Neutrophil (primary cell): ENCODE measurements around the gene XRCC4.

Experiments
- H3K27ac ChIP-seq: fragments of 200-600 bp; sonication (generic); 2 replicates; pipeline ENCODE4 v1.5.1; 2016; ENCODE audit warnings: mild to moderate bottlenecking, moderate library complexity
- H3K27me3 ChIP-seq: fragments of 200-600 bp; sonication (generic); 2 replicates; pipeline ENCODE4 v1.6.0; 2016; ENCODE audit warnings: mild to moderate bottlenecking
- H3K36me3 ChIP-seq: fragments of 200-600 bp; sonication (generic); 2 replicates; pipeline ENCODE4 v1.5.1; 2017
- H3K4me1 ChIP-seq, 2 experiments: fragments of 200-600 bp in 1 of 2; sonication (generic) in 1 of 2; 1 replicate in 1 of 2; 2 replicates in 1 of 2; pipeline versions ENCODE4 v1.5.1 to v1.6.1; 2013 to 2016; ENCODE audit warnings: low read depth in 1 of 2, low read length in 1 of 2, mild to moderate bottlenecking in 1 of 2, moderate library complexity in 1 of 2; ENCODE audit not compliant: control insufficient read depth in 1 of 2, insufficient read depth in 1 of 2
- H3K4me3 ChIP-seq, 2 experiments: fragments of 200-600 bp in 1 of 2; sonication (generic) in 1 of 2; 1 replicate in 1 of 2; 2 replicates in 1 of 2; pipeline ENCODE4 v1.5.1; 2013 to 2016; ENCODE audit warnings: low read depth in 1 of 2, low read length in 1 of 2, mild to moderate bottlenecking in 1 of 2, moderate library complexity in 1 of 2
- H3K9me3 ChIP-seq: fragments of 200-600 bp; sonication (generic); 2 replicates; pipeline ENCODE4 v1.5.1; 2016
- CTCF ChIP-seq: fragments of 200-600 bp; sonication (generic); IDR thresholded peaks from 2 replicates; pipeline ENCODE4 v1.5.1; 2016; ENCODE audit warnings: antibody characterized with exemption

Gene XRCC4

GRCh38 chr5:83357621-83358231 lies 280.4 kb downstream of the XRCC4 start:
- no peak for TF ChIP-seq CTCF
- no peaks in the 10 kb centered on the region for H3K9me3 ChIP-seq
- H3K4me3 ChIP-seq: no peak overlapping the region
- H3K27me3 ChIP-seq: no peaks in the 10 kb centered on the region
- H3K4me1 ChIP-seq: no peaks in the 10 kb centered on the region
- no peak overlapping the region for H3K27ac ChIP-seq
- H3K36me3 ChIP-seq: no peaks in the 10 kb centered on the region

DNA sequence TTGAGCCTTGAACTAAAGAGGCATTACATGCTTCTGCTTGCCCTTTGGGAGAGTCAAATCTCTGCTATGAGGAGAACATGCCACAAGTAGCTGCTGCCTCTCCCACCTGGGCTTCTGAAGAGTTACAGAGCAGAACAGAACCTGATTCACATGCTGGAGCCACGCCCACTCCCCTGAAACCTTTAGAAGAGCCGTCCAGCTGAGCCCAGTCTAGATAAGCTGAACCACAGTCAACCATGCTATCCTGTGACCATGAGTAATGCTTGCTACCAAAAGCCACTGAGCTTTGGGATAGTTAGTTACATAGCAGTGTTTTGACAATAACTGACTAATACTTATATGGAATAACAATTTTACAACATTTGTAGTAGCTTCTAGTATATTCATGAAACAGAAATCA lies 283.2 kb downstream of the XRCC4 start:
- H3K4me3 ChIP-seq: no peak overlapping the region
- no peak for TF ChIP-seq CTCF

GRCh38 chr5:83362526-83362925 lies 285.2 kb downstream of the XRCC4 start:
- H3K9me3 ChIP-seq: no peaks in the 10 kb centered on the region
- no peak overlapping the region for H3K27ac ChIP-seq
- H3K36me3 ChIP-seq: no peaks in the 10 kb centered on the region

More for the DNA sequence above, 283.2 kb downstream of the XRCC4 start:
- Histone ChIP-seq H3K4me1 (no peaks in the 10 kb centered on the region), H3K27me3 (no peaks in the 10 kb centered on the region), H3K36me3 (no peaks in the 10 kb centered on the region), H3K27ac (no peak overlapping the region), H3K9me3 (no peaks in the 10 kb centered on the region)

DNA sequence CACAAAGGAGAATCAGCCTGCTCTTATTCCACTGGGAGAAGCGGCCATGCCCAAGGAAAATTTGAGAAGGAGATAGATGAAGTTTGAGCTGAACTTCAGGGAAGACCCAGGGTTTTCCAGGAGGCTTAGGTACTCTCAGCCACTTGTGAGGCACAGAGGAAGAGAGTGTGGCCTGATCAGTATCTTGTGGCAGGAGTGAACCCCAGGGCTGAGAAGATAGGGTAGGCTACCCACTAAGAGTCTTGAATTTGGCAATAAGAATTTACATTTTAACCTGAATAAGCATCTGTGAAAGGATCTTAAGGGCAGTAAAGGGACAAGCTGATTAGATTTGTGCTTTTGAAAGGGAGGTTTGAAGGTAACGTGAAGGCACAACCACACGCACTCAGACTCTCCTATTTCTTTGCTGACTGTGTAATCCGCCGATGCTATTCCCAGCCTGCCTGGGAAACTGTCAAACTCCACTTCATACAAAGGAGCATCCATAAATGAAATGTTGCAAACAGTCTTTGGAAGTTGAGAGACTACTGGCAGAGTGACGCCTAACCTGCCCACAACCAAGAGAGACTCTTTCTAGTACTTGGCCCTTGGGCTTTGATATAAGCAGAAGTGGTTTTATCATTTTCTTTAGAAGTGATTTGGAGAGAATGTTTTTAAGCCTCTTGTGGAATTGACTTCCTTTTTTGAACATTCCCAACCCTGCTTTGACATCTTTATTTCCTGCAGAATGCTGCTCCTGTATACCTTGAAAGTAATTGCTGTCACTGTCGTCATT lies 286.0 kb downstream of the XRCC4 start:
- Histone ChIP-seq H3K9me3 (no peaks in the 10 kb centered on the region), H3K27ac (no peak overlapping the region), H3K36me3 (no peaks in the 10 kb centered on the region), H3K4me3 (no peak overlapping the region), H3K4me1 (peaks cover 10 to 12% of the 10 kb centered on the region in 2 experiments), H3K27me3 (no peaks in the 10 kb centered on the region)
- no peak for TF ChIP-seq CTCF

More at GRCh38 chr5:83362526-83362925, 285.2 kb downstream of the XRCC4 start:
- TF ChIP-seq CTCF: no peak
- H3K4me1 ChIP-seq: peaks cover 3 to 4% of the 10 kb centered on the region in 2 experiments
- no peak overlapping the region for H3K4me3 ChIP-seq
- H3K27me3 ChIP-seq: no peaks in the 10 kb centered on the region

DNA sequence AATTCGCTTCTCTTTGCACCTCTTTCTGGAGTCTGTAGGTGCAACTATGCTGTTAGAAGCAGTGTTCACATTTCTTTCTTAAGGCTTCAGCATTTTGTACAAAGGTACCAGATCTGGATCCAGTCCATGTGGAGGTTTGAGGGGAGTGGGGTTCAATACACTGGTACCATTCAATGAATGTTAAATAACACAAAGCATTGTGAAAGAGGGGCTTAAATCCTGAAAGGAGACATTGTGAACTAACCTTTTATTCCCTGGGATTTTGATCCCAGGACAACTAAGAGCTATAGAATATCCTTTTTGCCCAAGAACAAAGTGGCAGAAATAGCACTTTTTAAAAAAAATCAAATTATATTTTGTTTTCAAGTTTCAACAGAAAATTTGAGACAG lies 286.5 kb downstream of the XRCC4 start:
- Histone ChIP-seq H3K36me3 (no peaks in the 10 kb centered on the region), H3K4me3 (no peak overlapping the region), H3K27me3 (no peaks in the 10 kb centered on the region), H3K9me3 (no peaks in the 10 kb centered on the region), H3K27ac (no peak overlapping the region), H3K4me1 (peaks cover 16 to 18% of the 10 kb centered on the region in 2 experiments)
- TF ChIP-seq CTCF: no peak
